GM23338 (cell line): ENCODE data around the gene DYSF.

Experiments
- CTCF ChIP-seq, 2 experiments: fragments of 200-600 bp in 1 of 2; sonication (generic) in 1 of 2; conservative IDR thresholded peaks; 2 replicates each; pipeline versions ENCODE4 v1.5.1 to v1.6.1; 2016 to 2017; ENCODE audit warnings: antibody characterized with exemption in 2 of 2, low read depth in 2 of 2, mild to moderate bottlenecking in 2 of 2, moderate library complexity in 1 of 2
- EZH2 ChIP-seq: fragments of 200-600 bp; sonication (generic); IDR thresholded peaks from one replicate; pipeline ENCODE4 v1.8.0; 2017; ENCODE audit warnings: antibody characterized with exemption, mild to moderate bottlenecking, low read depth; ENCODE audit not compliant: unreplicated experiment
- POLR2AphosphoS5 ChIP-seq: IDR thresholded peaks from 2 replicates; pipeline ENCODE4 v1.6.1; 2016; ENCODE audit warnings: antibody characterized with exemption, low read depth

- TF ChIP-seq CTCF (conservative IDR thresholded peaks at IDR 0.05; ENCODE audit: low read depth in 2 of 2) (no peak), EZH2 (no peak), POLR2AphosphoS5 (no peak)
Observed at GRCh38 chr2:71725836-71726235, 272.5 kb downstream of the DYSF start.
